CD4-positive, alpha-beta T cell treated with Interleukin-12 subunit alpha and Interleukin-12 subunit beta, for 1 hour (primary cell): ENCODE measurements around the gene DNAL1.
"Not testable (repeated sequence)": the region's sequence is repeated elsewhere in the genome, so short reads cannot be mapped to it uniquely, and the experiment has no call there.

ENCODE experiments used
- DNase-seq: peaks from one replicate; pipeline ENCODE4 v3.0.0-alpha.2; 2020

The DNAL1 gene, protein sequence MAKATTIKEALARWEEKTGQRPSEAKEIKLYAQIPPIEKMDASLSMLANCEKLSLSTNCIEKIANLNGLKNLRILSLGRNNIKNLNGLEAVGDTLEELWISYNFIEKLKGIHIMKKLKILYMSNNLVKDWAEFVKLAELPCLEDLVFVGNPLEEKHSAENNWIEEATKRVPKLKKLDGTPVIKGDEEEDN

DNA sequence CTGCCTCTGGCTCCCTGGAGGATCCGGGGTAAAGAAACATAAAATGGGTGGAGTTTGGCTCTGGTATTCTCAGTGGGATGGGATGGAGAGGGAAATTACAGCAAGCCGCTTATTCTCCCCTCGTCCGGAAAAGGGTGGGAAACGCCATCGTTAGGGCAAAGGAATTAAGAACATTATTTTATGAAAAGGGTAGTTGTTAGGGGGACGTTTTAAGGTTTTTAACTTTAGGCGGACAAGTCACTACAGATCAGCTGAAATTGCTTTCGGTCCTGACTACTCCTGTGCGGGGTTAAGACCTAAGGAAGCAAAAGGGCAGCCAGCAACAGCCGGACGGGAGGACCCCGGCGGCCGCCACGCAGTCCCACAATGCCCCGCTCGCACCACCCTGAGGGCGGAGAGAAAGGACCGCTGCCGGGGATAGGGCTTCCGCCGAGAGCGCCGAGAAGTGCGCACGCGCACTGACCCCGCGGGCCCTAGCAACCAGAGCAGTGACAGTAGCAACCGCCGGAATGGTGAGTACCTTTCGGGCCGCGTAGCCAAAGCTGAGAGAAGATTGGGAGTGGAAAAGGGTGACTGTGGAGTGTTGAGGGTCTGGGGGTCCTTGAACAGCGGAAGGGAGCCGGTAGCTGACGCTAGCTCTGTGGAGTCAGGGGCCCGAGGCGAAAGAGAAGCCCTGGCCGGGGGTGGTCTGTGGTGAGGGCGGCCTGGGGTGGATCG lies at the start of gene DNAL1:
DNAL1 (plus strand) TSS at position 456 of the 717 bp plus-strand sequence; CDS start at position 510, 54 bp downstream.
- peak; percentile 94 for DNase-seq

DNA sequence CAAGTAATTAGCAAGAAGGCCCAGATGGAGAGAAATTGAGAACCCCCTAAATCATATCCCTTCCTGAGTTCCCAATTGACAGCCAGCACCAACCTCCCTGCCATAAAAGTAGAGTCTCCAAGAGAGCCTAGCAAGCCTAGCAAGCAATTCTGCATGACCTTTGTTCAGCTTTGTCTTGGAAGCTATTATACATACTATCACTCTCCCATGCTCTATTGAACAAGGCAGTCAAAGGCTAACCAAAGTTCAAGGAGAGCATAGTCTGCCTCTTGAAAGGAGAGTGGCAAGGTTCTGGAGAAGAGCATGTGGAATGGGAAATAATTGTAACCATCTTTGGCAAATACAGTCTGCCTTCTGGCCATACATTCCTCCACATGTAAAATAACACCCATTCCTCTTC lies 45.3 kb upstream of the DNAL1 start:
- DNase-seq, result no peak

DNA sequence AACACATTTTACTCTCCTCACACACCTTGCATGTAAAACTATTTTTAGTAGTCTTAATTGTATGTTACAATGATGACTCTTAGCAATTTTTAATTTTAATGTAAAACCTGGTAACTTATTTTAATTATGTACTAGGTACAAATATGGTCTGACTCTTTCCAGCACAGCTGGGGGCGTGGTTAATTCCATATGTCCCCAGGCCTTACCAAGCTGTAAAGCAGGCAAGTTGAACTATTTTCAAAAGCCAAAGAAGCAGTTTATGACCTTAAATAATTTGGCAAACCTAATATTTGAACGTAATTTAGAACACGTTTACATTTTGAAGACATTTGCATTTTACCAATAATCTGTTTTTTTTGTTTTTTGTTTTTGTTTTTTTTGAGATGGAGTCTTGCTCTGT lies 41.8 kb upstream of the DNAL1 start:
- no peak for DNase-seq

DNA sequence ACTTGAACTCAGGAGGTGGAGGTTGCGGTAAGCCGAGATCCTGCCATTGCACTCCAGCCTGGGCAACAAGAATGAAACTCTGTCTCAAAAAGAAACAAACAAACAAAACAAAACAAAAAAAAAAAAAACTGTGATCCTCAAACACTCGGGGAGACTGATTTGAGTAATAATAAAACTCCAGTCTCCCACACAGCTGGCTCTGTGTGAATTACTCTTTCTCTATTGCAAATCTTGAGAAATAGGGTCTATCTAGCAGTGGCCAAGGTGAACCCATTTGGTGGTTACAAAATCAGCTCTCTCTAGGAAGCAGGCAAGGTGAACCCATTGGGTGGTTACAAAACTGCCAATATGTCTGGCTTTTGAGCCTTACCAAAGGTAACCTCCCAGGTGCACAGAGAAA lies 38.5 kb upstream of the DNAL1 start:
- no peak for DNase-seq

DNA sequence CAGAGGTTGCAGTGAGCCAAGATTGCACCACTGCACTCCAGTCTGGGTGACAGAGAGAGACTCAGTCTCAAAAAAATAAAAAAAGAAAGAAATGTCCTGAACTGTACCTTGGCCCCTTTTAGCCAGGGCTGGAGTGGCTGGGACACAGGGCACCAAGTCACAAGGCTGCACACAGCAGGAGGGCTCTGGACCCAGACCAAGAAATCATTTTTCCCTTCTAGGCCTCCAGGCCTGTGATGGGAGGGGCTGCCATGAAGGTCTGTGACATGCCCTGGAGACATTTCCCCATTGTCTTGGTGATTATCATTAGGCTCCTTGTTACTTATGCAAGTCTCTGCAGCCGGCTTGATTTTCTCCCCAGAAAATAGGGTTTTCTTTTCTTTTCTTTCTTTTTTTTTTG lies 37.5 kb upstream of the DNAL1 start:
- no peak for DNase-seq

DNA sequence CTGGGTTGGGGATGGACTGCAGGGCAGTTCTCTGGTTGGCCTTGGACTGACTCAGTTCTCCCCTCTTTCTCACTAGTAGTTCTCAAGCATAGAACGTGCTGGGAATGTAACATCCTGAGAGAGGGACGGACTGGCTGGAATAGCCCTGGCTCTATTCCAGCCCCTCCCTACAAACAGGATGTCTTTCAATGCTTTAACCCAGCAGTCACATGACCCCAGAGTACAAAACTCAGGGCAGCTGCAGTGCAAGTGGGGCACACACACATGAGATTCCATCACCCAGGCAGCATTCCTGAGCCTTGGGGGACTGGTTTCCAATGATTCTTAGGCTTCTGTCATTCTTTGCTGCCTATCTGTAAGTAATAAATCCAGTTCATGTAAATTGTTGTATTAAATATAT lies 34.1 kb upstream of the DNAL1 start:
- no peak for DNase-seq

DNA sequence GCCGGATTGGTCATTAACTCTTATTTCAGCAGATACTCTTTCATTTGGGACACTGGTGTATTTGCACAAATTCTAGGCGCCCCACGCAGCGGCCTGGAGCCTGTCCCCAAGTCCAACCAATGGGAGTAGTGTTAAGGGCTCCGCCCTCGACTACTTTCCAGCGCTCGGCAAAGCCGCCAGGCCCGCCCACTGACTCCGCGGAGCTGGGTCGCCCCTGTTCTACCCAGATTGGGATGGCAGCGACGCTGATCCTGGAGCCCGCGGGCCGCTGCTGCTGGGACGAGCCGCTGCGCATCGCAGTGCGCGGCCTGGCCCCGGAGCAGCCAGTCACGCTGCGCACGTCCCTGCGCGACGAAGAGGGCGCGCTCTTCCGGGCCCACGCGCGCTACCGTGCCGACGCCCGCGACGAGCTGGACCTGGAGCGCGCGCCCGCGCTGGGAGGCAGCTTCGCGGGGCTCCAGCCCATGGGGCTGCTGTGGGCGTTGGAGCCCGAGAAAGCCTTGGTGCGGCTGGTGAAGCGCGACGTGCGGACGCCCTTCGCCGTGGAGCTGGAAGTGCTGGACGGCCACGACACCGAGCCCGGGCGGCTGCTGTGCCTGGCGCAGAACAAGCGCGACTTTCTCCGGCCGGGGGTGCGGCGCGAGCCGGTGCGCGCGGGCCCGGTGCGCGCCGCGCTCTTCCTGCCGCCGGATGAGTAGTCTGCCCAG lies 32.3 kb upstream of the DNAL1 start, which contains the start of gene ACOT6:
ACOT6 (plus strand) TSS at position 179 of the 707 bp plus-strand sequence; CDS start at position 234, 55 bp downstream.
- DNase-seq, result peak; percentile 70

DNA sequence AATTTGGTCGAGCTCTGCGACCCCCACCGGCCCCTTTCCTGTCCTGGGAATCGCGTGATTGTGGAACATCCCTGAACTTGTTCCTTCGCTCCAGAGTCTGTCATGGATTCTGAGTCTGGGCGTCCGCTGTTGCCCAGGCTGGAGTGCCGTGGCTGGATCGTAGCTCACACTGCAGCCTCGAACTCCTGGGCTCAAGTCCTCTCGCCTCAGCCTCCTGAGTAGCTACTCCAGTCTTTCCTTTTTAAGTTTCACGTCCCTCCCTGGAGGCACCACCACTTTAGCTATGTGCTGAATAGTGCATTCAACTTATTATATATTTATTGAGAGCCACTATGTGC lies 31.8 kb upstream of the DNAL1 start:
- DNase-seq, result no peak

DNA sequence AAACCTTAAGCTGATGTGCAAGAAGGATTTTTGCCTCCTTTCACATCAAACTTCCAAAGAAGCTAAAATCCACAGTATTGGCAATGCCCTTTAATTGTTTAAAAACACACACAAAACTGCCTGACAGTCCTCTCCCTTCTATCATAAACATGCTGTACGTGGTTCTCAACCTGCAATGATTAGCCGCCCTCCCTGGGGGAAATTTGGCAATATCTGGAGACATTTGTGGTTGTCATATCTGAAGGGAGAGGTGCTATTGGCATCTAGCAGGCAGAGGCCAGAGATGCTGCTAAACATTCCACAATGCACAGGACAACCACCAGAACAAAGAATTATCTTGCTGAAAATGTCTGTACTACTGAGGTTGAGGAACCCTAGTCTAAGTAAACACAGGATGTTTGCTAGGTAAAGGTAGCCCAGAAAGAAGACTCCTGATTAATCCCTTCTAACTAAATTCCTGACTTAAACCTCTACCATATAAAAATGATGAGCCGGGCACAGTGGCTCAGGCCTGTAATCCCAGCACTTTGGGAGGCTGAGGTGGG lies 31.3 kb upstream of the DNAL1 start:
- DNase-seq, result no peak

DNA sequence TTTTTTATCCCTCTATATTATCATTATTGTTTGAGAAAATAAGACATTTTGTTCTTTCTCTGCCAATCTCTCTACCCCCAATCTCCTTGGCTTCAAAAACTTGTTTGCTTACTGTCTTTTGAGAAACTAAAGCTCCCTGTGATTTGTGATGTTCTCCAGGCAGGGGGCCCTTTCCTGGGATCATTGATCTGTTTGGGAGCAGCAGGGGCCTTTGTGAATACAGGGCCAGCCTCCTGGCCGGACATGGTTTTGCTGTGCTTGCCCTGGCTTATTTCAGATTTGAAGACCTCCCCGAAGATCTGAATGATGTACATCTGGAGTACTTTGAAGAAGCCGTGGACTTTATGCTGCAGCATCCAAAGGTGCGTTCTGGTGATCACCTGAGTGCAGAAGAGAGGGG lies 28.0 kb upstream of the DNAL1 start:
- DNase-seq, result no peak

DNA sequence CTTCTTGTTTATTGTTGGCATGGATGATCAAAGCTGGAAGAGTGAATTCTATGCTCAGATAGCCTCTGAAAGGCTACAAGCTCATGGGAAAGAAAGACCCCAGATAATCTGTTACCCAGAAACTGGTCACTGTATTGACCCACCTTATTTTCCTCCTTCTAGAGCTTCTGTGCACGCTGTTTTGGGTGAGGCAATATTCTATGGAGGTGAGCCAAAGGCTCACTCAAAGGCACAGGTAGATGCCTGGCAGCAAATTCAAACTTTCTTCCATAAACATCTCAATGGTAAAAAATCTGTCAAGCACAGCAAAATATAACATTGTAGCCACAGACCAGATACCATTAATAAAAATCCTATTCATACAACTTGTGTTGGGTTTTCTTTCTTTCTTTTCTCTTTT lies 25.3 kb upstream of the DNAL1 start:
- DNase-seq, result no peak

DNA sequence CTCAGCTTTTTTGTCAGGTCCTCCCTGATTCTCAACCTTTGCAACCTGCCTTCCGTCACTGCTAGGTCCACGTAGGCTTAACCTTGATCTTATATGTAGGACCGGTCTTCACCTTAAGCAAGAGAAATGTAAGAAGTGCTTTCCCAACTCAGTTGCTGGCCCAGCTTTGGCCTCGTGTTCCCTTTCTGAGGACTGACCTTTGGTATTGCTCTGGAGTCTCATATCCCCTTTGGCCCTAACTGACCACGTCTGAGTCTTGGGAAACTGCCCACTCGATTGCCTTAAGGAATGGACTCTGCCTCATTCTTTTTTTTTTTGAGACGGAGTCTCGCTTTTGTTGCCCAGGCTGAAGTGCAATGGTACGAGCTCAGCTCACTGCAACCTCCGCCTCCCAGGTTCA lies 24.5 kb upstream of the DNAL1 start:
- no peak for DNase-seq

DNA sequence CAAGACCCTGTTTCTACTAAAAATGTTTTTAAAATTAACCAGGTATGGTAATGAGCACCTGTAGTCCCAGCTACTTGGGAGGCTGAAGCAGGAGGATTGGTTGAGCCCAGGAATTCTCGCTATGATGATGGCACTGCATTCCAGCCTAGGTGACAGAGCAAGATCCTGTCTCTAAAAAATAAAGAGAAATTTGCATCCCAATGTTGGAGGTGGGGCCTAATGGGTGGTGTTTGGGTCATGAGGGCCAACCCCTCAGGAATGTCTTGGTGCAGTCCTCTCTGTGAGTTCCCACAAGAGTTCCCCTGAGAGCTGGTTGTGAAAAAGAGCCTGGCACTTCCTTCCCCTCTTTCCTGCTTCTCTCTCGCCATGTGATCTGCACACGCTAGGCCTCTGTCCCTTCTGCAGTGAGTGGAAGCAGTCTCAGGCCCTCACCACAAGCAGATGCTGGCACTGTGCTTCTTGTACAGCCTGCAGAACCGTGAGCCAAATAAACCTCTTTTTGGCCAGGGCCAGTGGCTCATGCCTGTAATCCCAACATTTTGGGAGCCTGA lies 21.2 kb upstream of the DNAL1 start:
- no peak for DNase-seq

DNA sequence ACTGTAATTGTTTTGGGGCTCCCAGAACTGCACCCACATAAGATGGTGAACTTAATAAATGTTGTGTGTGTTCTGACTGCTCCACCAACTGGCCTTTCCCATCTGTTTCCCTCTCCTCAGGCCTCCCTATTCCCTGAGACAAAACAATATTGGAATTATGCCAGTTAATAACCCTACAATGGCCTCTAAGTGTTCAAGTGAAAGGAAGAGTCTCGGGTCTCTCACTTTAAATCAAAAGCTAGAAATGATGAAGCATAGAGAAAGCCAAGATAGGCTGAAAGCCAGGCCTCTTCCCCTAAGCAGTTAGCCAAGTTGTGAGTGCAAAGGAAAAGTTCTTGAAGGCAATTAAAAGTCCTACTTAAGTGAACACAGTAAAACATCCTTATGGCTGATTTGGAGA lies 19.1 kb upstream of the DNAL1 start:
- no peak for DNase-seq

DNA sequence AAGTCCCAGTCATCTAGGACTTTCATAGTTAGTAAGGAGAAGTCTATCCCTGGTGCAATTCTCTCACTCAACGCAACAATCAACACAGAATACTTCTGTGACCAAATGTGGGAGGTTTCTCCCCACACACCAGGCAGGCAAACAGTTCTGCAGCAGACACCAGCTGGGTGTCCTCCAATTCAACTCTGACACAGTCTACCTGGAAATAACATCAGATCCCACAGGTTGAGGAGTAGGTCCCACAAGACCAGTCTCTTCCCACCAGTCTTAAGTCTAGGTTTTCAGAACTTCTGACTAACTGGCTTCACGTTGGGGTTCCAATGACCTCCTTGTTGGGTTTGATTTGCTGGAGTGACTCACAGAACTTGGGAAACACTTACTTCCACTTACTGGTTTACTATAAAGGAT lies 17.6 kb upstream of the DNAL1 start:
- DNase-seq, result no peak

DNA sequence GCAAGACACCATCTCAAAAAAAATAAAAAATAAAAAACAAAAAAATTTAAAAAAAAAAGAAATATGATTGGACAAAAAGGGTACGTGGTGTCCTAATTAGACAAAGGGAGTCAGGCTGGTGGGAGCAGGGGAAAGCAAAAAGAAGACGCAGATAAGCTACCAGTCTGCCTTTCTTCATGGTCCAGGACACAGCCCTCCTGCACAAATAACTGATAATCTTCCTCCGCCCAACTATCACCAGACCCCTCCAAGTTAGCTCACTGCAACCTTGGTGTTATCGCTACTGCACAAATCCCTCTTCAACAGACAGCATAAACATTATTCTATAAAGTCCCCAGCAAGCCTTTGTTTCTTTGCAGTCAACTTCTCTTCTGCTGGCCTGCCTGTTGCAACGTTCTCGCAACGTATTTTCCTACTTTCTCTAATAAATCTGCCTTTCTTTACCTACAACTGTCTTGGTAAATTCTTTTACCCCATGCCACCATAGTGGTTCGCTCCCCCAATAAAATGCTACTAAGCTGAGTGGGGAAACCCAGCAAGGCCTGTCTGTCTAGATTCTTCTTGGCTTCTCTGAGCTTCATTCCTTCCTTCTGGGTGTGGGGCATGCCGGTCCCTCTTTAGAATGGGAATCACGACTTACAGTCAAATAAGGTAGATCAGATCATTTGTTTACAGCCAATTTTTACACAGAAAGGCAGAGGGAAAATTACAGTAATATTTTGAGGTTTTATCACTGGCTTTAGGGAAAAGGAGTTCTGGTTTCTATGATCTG lies 14.6 kb upstream of the DNAL1 start:
- no peak for DNase-seq

DNA sequence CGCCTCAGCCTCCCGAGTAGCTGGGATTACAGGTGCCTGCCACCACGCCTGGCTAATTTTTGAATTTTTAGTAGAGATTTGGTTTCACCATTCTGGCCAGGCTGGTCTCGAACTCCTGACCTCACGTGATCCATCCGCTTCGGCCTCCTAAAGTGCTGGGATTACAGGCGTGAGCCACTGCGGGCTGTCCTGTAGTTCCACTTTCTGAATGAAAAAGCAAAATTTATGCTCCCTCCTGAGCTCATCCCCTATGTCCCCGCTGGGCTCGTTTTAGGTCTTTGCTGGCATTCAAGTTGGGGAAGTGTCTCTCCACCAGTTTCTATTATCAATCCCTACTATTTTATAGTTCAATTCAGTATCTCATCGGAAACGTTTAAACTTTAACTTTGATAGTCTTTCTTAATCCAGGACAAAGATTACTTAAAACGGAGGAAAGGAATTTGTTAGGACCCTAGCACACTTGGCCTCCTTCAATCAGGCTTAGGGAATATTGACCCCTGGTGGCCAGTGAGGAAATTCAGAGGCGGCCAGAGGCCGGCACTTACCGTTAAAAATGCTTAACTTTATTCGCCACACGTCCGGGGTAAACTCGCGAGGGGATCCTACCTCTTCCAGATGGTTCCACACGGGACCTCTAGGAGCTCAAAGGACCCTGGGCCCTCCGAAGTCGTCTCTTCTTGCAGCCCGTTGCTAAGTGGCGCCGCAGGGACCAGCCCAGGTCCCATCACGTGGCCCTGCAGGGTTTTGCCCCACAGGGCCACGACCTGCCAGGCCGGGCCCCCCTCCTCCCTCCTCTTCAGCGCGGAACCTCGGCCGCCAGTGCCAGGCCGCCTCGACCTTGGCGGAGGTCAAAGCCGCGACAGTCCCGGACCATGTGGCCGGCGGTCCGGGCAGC lies 11.4 kb upstream of the DNAL1 start:
- DNase-seq, result peak; percentile 71

DNA sequence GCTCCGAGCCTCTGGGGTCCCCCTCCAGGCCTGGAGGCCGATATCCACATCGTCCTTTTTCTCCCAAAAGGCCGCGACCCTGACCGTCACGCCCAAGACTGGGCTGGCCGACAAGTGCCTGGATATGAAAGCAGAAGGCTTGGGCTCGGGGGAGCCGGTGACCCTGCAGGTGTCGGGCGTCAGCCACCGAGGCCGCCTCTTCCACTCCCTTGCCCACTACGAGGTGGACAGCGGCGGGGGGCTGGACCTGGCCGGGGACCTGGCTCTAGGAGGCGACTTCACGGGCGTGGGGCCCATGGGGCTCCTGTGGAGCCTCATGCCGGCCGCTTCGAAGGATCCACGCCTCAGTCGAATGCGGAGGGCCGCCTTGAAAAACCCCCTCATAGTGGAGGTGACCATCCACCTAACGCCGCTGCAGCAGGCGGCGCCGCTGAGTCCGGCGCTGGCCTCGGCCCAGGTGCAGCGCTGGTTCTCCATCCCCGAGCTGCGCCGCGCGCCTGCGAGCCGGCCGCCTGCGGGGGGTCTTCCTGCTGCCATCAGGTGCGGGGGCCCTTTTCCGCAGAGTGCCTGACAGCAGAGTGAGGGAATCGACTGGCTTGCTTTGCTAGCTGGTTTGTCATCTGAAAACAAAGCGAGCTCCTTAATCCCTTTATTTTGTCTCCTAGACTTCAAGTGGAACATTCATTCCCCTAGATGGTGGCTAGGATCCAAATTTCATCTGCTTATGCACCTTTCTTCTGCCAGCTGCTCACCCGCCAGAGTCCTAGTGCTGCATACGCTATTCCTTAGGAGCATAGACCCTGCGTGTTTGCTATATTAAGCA lies 10.6 kb upstream of the DNAL1 start:
- no peak for DNase-seq

DNA sequence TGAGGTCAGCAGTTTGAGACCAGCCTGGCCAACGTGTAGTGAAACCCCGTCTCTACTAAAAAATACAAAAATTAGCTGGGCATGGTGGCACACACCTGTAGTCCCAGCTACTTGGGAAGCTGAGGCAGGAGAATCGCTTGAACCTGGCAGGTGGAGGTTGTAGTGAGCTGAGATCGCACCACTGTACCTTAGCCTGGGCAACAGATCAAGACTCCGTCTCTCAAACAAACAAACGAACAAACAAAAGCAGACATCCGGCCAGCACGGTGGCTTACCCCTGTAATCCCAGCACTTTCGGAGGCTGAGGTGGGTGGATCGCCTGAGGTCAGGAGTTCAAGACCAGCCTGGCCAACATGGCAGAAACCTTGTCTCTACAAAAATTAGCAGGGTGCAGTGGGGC lies 8.4 kb upstream of the DNAL1 start:
- DNase-seq, result not testable (repeated sequence)

DNA sequence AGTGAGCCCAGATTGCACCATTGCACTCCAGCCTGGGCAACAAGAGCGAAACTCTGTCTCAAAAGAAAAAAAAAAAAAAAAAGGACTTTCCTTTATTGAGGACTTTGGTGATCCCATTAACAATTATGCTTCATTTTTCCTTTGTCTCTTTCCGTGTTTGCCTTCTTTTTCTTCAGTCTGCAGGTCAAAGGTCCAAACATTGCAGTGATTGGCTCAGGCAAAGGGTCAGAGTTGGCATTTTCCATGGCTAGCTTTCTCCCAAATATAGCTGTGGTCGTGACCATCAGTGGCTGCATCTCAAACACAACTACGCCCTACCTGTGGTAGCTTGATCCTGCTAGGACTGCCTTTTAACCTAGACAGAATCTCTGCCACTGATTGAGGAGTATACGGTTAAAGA lies 7.0 kb upstream of the DNAL1 start:
- DNase-seq, result no peak
